Jurkat, Clone E6-1 (cell line): ENCODE measurements around the gene SULT1C2. TPM values are rescaled to one million over a fixed set of nuclear protein-coding genes. Genes with fewer than 3 reads are reported as not detected.

Experiments used
- DNase-seq: peaks from one replicate; pipeline ENCODE4 v3.0.0-alpha.2; 2011; ENCODE audit warnings: low read depth, low spot score
- H3K4me3 ChIP-seq: 2 replicates; pipeline ENCODE4 v1.5.1; 2011; ENCODE audit warnings: mild to moderate bottlenecking, low read length, control low read depth, moderate library complexity
- polyA plus RNA-seq: library from polyadenylated mRNA; unstranded; fragments of >200 nt; gene quantifications from one replicate; pipeline ENCODE4 v1.2.1, GENCODE V29; 2012; ENCODE audit warnings: missing spikeins; ENCODE audit not compliant: insufficient read length, insufficient read depth

The SULT1C2 gene
- not detected for polyA plus RNA-seq

- no peak for DNase-seq
- no peak within 1 kb of the TSS for H3K4me3 ChIP-seq
These were observed at the start of gene SULT1C2 for GRCh38 chr2:108288534-108289106. Gene SULT1C2 (plus strand): TSS chr2:108288895. CDS start chr2:108293668, 4,773 bp downstream.

GRCh38 chr2:108239786-108240185 is 48.9 kb upstream of the SULT1C2 start, which contains the start of gene SULT1C3:
Gene SULT1C3 (plus strand): TSS chr2:108239968. CDS start chr2:108247195, 7,227 bp downstream.
- no peak within 1 kb of the TSS for H3K4me3 ChIP-seq
- no peak for DNase-seq

GRCh38 chr2:108240966-108241365 is 47.7 kb upstream of the SULT1C2 start:
- no peak overlapping the region for H3K4me3 ChIP-seq

GRCh38 chr2:108243566-108243965 is 45.1 kb upstream of the SULT1C2 start:
- no peak for DNase-seq
- H3K4me3 ChIP-seq, result no peak overlapping the region

More at GRCh38 chr2:108240966-108241365, 47.7 kb upstream of the SULT1C2 start:
- DNase-seq, result no peak

- no peak for DNase-seq
- no peak overlapping the region for H3K4me3 ChIP-seq
These were observed 43.9 kb upstream of the SULT1C2 start for GRCh38 chr2:108244667-108245414.

- H3K4me3 ChIP-seq, result no peak overlapping the region
- DNase-seq, result no peak
These were observed 35.6 kb upstream of the SULT1C2 start for GRCh38 chr2:108253106-108253505.

- DNase-seq, result no peak
- H3K4me3 ChIP-seq, result no peak overlapping the region
These were observed 30.9 kb upstream of the SULT1C2 start for GRCh38 chr2:108257757-108258331.

- DNase-seq, result no peak
- H3K4me3 ChIP-seq, result no peak overlapping the region
These were observed 27.9 kb upstream of the SULT1C2 start for GRCh38 chr2:108260773-108261172.

GRCh38 chr2:108262036-108262435 is 26.7 kb upstream of the SULT1C2 start:
- no peak overlapping the region for H3K4me3 ChIP-seq
- no peak for DNase-seq

GRCh38 chr2:108263401-108263800 is 25.3 kb upstream of the SULT1C2 start:
- no peak for DNase-seq
- no peak overlapping the region for H3K4me3 ChIP-seq

- DNase-seq, result no peak
- H3K4me3 ChIP-seq, result no peak overlapping the region
These were observed 22.5 kb upstream of the SULT1C2 start for GRCh38 chr2:108266218-108266617.

- H3K4me3 ChIP-seq, result no peak overlapping the region
- no peak for DNase-seq
These were observed 21.6 kb upstream of the SULT1C2 start for GRCh38 chr2:108267101-108267500.

- H3K4me3 ChIP-seq, result no peak overlapping the region
- DNase-seq, result no peak
These were observed 20.7 kb upstream of the SULT1C2 start for GRCh38 chr2:108268001-108268400.

GRCh38 chr2:108270346-108270745 is 18.3 kb upstream of the SULT1C2 start:
- no peak for DNase-seq
- H3K4me3 ChIP-seq, result no peak overlapping the region

GRCh38 chr2:108270768-108271506 is 17.8 kb upstream of the SULT1C2 start:
- no peak overlapping the region for H3K4me3 ChIP-seq
- DNase-seq, result no peak

- H3K4me3 ChIP-seq, result no peak overlapping the region
- no peak for DNase-seq
These were observed 16.9 kb upstream of the SULT1C2 start for GRCh38 chr2:108271691-108272253.

- no peak for DNase-seq
- no peak overlapping the region for H3K4me3 ChIP-seq
These were observed 10.1 kb upstream of the SULT1C2 start for GRCh38 chr2:108278631-108279030.

- H3K4me3 ChIP-seq, result no peak overlapping the region
- DNase-seq, result no peak
These were observed 9.2 kb upstream of the SULT1C2 start for GRCh38 chr2:108279468-108279867.

GRCh38 chr2:108280466-108280865 is 8.2 kb upstream of the SULT1C2 start:
- DNase-seq, result no peak

More at GRCh38 chr2:108280466-108280865, 8.2 kb upstream of the SULT1C2 start:
- H3K4me3 ChIP-seq, result no peak overlapping the region
